A549 (cell line): ENCODE results near the gene SENP8. TPM values are rescaled to one million over a fixed set of nuclear protein-coding genes. Genes with fewer than 3 reads are reported as not detected.

Experiments
- ATAC-seq, 2 experiments: fragments of 200-7000 bp in 1 of 2; fragments of >200 bp in 1 of 2; cut with Nextera tagmentation in 1 of 2; cut with Tn5 transposase in 1 of 2; 3 replicates each; pipeline versions ENCODE4 v1.8.0 to v1.9.1; 2018 to 2020; ENCODE audit warnings: mild to moderate bottlenecking in 1 of 2, moderate library complexity in 1 of 2
- CTCF ChIA-PET: fragments of 300-600 bp; sonication (Branson Sonifier 250); formaldehyde crosslinking; extraction: SDS; loops from one replicate; lab custom pipeline; 2021; ENCODE audit warnings: antibody characterized with exemption, inconsistent platforms; lab: Yijun Ruan, JAX
- POLR2A ChIA-PET: fragments of 350-600 bp; formaldehyde crosslinking; extraction: SDS; loops from one replicate; lab custom pipeline; 2021; ENCODE audit warnings: antibody characterized with exemption, inconsistent platforms; lab: Yijun Ruan, JAX
- DNase-seq, 2 experiments: peaks; one replicate each; pipeline versions ENCODE4 v3.0.0 to v3.0.0-alpha.2; 2011 to 2016; ENCODE audit warnings: low read depth in 1 of 2, low spot score in 1 of 2
- FAIRE-seq: peaks from 2 replicates; lab custom pipeline; 2011; peaks lifted over from hg19 to GRCh38; lab: Jason Lieb, UNC
- H3K27ac ChIP-seq, 2 experiments: fragments of >200 bp; sonication (Bioruptor Twin); formaldehyde crosslinking; 3 replicates each; pipeline ENCODE4 v1.5.1; 2016 to 2017
- H3K4me1 ChIP-seq: fragments of >200 bp; sonication (Bioruptor Twin); formaldehyde crosslinking; 3 replicates; pipeline ENCODE4 v1.6.1; 2016
- H3K4me2 ChIP-seq: fragments of >200 bp; sonication (Bioruptor Twin); formaldehyde crosslinking; 3 replicates; pipeline ENCODE4 v1.6.1; 2016
- H3K4me3 ChIP-seq: fragments of >200 bp; sonication (Bioruptor Twin); formaldehyde crosslinking; 3 replicates; pipeline ENCODE4 v1.5.1; 2016
- H3K9me3 ChIP-seq: fragments of >200 bp; sonication (Bioruptor Twin); formaldehyde crosslinking; 3 replicates; pipeline ENCODE4 v1.6.1; 2016
- BHLHE40 ChIP-seq: IDR thresholded peaks from 2 replicates; pipeline ENCODE4 v1.6.1; 2012; ENCODE audit warnings: low read depth, low read length, inconsistent platforms
- CBX8 ChIP-seq: fragments of 200-600 bp; sonication (generic); IDR thresholded peaks from 2 replicates; pipeline ENCODE4 v1.6.1; 2016
- CHD2 ChIP-seq: fragments of 150-350 bp; IDR thresholded peaks from 2 replicates; pipeline ENCODE4 v1.6.1; 2014; ENCODE audit warnings: low read length; ENCODE audit not compliant: partially characterized antibody
- EHF ChIP-seq: fragments of 250-450 bp; sonication (Bioruptor Pico); IDR thresholded peaks from 2 replicates; pipeline ENCODE4 v1.5.0; 2020; ENCODE audit warnings: mild to moderate bottlenecking
- EP300 ChIP-seq, 2 experiments: fragments of >200 bp; sonication (Bioruptor Twin); formaldehyde crosslinking; IDR thresholded peaks; 2 replicates in 1 of 2; 3 replicates in 1 of 2; pipeline ENCODE4 v1.6.1; 2016 to 2017
- ESRRA ChIP-seq: fragments of 150-350 bp; IDR thresholded peaks from 2 replicates; pipeline ENCODE4 v1.6.1; 2014; ENCODE audit warnings: mild to moderate bottlenecking, low read length, borderline replicate concordance
- GATA3 ChIP-seq: IDR thresholded peaks from 2 replicates; pipeline ENCODE4 v1.6.1; 2012; ENCODE audit warnings: borderline replicate concordance
- HOXA7 ChIP-seq: fragments of 250-450 bp; sonication (Bioruptor Pico); IDR thresholded peaks from 2 replicates; pipeline ENCODE4 v1.5.0; 2020; ENCODE audit warnings: mild to moderate bottlenecking, moderate library complexity
- HOXB5 ChIP-seq: fragments of 250-450 bp; sonication (Bioruptor Pico); IDR thresholded peaks from 2 replicates; pipeline ENCODE4 v1.5.0; 2020; ENCODE audit warnings: mild to moderate bottlenecking, moderate library complexity
- JUNB ChIP-seq: fragments of >200 bp; sonication (Bioruptor Twin); formaldehyde crosslinking; IDR thresholded peaks from 2 replicates; pipeline ENCODE4 v1.6.1; 2016
- KDM5A ChIP-seq: fragments of 200-600 bp; sonication (generic); IDR thresholded peaks from 2 replicates; pipeline ENCODE4 v1.6.1; 2016; ENCODE audit warnings: antibody characterized with exemption, mild to moderate bottlenecking
- MAZ ChIP-seq: fragments of 150-350 bp; IDR thresholded peaks from 2 replicates; pipeline ENCODE4 v1.6.1; 2014; ENCODE audit warnings: antibody characterized with exemption, low read depth, low read length, borderline replicate concordance
- MYC ChIP-seq: IDR thresholded peaks from 2 replicates; pipeline ENCODE4 v1.6.1; 2012; ENCODE audit warnings: mild to moderate bottlenecking, inconsistent platforms, low read length, improper control_type of control experiment, borderline replicate concordance
- SMC3 ChIP-seq: fragments of >200 bp; sonication (Bioruptor Twin); formaldehyde crosslinking; IDR thresholded peaks from 3 replicates; pipeline ENCODE4 v1.6.1; 2018; ENCODE audit warnings: inconsistent platforms
- TFCP2L1 ChIP-seq: fragments of 250-450 bp; sonication (Bioruptor Pico); IDR thresholded peaks from 2 replicates; pipeline ENCODE4 v1.5.0; 2021; ENCODE audit warnings: mild to moderate bottlenecking
- WGBS: methylation state at CpG from one replicate; pipeline ENCODE4 v1.1.6; 2017; ENCODE audit errors: missing lambda C conversion rate; 5-methylcytosine and 5-hydroxymethylcytosine counted together
- polyA plus RNA-seq, 4 experiments: library from polyadenylated mRNA; depleted of rRNA in 3 of 4; stranded (reverse); fragments of >200 nt; fragmentation: RNase III in 1 of 4; extraction: RNeasy Plus Mini Kit Qiagen cat#74134 plus additional on column Dnase treatment in 1 of 4; gene quantifications; 2 replicates in 3 of 4; 3 replicates in 1 of 4; pipeline ENCODE4 v1.2.3, GENCODE V29; 2011 to 2017
- TF ChIP-seq, protein P1 (sequence below): fragments of 200-600 bp; sonication (generic); IDR thresholded peaks from 2 replicates; pipeline ENCODE4 v1.6.1; 2016; ENCODE audit warnings: antibody characterized with exemption, mild to moderate bottlenecking, moderate library complexity
- TF ChIP-seq, protein P2 (sequence below): fragments of >200 bp; sonication (Bioruptor Twin); formaldehyde crosslinking; IDR thresholded peaks from 2 replicates; pipeline ENCODE4 v1.6.1; 2016
- TF ChIP-seq, protein P3 (sequence below): fragments of 450-650 bp; IDR thresholded peaks from 2 replicates; pipeline ENCODE4 v1.6.1; 2014; ENCODE audit warnings: antibody characterized with exemption

Gene SENP8
- polyA plus RNA-seq, 2 of the 4 experiments (the other 2 are of a cell fraction), result 1.2 to 3.7 TPM

DNA sequence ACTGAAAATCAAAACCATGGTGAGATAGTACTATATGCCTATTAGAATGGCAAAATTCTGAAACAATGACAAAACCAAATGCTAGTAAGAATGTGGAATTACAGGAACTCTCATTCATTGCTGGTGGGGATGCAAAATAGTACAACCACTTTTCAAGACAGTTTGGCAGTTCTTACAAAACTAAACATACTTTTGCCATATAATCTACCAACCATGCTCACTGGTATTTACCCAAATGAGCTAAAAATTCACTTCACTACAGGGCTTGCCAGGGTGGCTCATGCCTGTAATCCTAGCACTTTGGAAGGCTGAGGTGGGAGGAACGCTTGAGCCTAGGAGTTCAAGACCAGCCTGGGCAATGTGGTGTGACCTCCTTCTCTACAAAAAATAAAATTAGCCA is 40.3 kb upstream of the SENP8 start:
- CTCF ChIA-PET, result interaction anchor here (1.0 kb wide), 1 partner anchor 8 kb away, joined by 5 read pairs; no protein-coding TSS in a partner anchor
- 89% methylated on average over 1 of the region's 1 CpG for whole genome bisulfite sequencing
- ATAC-seq (no peak), FAIRE-seq (peak; percentile 78), DNase-seq (no peak)
- Histone ChIP-seq H3K27ac (no peak overlapping the region), H3K9me3 (no peaks in the 10 kb centered on the region), H3K4me3 (no peak overlapping the region), H3K4me1 (no peaks in the 10 kb centered on the region), H3K4me2 (no peak overlapping the region)
- no peak for TF ChIP-seq EHF (CRISPR knock-in tag)
- no peak for TF ChIP-seq ESRRA
- TF ChIP-seq, protein P1, sequence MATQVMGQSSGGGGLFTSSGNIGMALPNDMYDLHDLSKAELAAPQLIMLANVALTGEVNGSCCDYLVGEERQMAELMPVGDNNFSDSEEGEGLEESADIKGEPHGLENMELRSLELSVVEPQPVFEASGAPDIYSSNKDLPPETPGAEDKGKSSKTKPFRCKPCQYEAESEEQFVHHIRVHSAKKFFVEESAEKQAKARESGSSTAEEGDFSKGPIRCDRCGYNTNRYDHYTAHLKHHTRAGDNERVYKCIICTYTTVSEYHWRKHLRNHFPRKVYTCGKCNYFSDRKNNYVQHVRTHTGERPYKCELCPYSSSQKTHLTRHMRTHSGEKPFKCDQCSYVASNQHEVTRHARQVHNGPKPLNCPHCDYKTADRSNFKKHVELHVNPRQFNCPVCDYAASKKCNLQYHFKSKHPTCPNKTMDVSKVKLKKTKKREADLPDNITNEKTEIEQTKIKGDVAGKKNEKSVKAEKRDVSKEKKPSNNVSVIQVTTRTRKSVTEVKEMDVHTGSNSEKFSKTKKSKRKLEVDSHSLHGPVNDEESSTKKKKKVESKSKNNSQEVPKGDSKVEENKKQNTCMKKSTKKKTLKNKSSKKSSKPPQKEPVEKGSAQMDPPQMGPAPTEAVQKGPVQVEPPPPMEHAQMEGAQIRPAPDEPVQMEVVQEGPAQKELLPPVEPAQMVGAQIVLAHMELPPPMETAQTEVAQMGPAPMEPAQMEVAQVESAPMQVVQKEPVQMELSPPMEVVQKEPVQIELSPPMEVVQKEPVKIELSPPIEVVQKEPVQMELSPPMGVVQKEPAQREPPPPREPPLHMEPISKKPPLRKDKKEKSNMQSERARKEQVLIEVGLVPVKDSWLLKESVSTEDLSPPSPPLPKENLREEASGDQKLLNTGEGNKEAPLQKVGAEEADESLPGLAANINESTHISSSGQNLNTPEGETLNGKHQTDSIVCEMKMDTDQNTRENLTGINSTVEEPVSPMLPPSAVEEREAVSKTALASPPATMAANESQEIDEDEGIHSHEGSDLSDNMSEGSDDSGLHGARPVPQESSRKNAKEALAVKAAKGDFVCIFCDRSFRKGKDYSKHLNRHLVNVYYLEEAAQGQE, result no peak
- no peak for TF ChIP-seq CHD2
- TF ChIP-seq HOXA7, result no peak
- POLR2A ChIA-PET, result no interaction called here

DNA sequence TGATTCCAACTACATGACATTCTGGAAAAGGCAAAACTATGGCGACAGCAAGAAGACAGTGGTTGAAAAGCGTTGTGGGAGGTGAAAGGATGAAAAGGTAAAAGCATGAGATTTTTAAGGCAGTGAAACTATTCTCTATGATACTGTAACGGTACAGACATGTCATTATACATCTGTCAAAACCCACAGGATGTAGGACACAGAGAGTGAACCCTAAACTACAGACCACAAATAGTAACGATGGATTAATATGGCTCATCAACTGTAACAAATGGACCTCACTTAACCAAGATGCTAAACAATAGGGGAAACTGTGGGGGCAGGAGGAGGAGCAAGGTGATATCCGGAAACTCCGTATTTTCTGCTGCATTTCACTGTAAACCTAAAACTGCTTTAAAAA is 39.3 kb upstream of the SENP8 start:
- Histone ChIP-seq H3K27ac (no peak overlapping the region), H3K4me3 (no peak overlapping the region), H3K4me1 (no peaks in the 10 kb centered on the region), H3K4me2 (no peak overlapping the region), H3K9me3 (0 out of 3 replicates have a peak, but pooled peaks cover 4% of the 10 kb centered on the region)
- TF ChIP-seq JUNB (no peak), KDM5A (no peak), TFCP2L1 (CRISPR knock-in tag) (no peak), MYC (no peak), BHLHE40 (no peak), GATA3 (no peak), CHD2 (no peak)
- TF ChIP-seq, protein P2, sequence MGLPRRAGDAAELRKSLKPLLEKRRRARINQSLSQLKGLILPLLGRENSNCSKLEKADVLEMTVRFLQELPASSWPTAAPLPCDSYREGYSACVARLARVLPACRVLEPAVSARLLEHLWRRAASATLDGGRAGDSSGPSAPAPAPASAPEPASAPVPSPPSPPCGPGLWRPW, result no peak
- TF ChIP-seq, protein P1, result no peak
- POLR2A ChIA-PET, result no interaction called here
- 95% methylated on average over 6 of the region's 6 CpGs for WGBS
- peak; percentile 84 for FAIRE-seq
- DNase-seq, result no peak
- CTCF ChIA-PET, result interaction anchor here (1.0 kb wide), 1 partner anchor 9 kb away, joined by 5 read pairs; no protein-coding TSS in a partner anchor
- ATAC-seq, result no peak

DNA sequence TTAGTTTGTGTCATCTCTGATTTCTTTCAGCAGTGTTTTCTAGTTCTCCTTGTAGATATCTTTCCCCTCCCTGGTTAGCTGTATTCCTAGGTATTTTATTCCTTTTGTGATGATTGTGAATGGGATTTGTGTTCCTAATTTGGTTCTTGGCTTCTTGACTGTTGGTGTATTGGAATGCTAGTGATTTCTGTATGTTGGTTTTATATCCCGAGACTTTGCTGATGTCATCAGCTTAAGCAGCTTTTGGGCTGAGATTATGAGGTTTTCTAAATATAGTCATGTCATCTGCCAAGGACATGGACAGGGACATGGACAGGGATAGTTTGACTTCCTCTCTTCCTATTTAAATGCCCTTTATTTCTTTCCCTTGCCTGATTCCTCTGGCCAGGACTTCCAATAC is 36.0 kb upstream of the SENP8 start:
- ATAC-seq (no peak), FAIRE-seq (peak; percentile 77), DNase-seq (no peak)
- H3K9me3 ChIP-seq, result 0 out of 3 replicates have a peak, but pooled peaks cover 10% of the 10 kb centered on the region
- TF ChIP-seq, protein P3, sequence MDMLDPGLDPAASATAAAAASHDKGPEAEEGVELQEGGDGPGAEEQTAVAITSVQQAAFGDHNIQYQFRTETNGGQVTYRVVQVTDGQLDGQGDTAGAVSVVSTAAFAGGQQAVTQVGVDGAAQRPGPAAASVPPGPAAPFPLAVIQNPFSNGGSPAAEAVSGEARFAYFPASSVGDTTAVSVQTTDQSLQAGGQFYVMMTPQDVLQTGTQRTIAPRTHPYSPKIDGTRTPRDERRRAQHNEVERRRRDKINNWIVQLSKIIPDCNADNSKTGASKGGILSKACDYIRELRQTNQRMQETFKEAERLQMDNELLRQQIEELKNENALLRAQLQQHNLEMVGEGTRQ, result no peak
- TF ChIP-seq EHF (CRISPR knock-in tag) (no peak), SMC3 (no peak), EP300 (IDR thresholded peaks at IDR 0.05) (no peak), HOXB5 (CRISPR knock-in tag) (no peak), JUNB (no peak), MAZ (no peak), CBX8 (no peak)
- H3K4me1 ChIP-seq, result no peaks in the 10 kb centered on the region
- no peak overlapping the region for H3K4me3 ChIP-seq
- no peak overlapping the region for H3K4me2 ChIP-seq
- H3K27ac ChIP-seq, result no peak overlapping the region
- CTCF ChIA-PET, result interaction anchor here (0.7 to 1.0 kb wide), 2 partner anchors 10 to 74 kb away, joined by 3 read pairs; no protein-coding TSS in a partner anchor
- POLR2A ChIA-PET, result no interaction called here
- 94% methylated on average over 1 of the region's 1 CpG for WGBS
